Fibroblast of lung (primary cell): Measurements from ENCODE around the gene ATP6V0D1. TPM values are rescaled to one million over a fixed set of nuclear protein-coding genes. Genes with fewer than 3 reads are reported as not detected.
A peak's percentile ranks its signal among the peaks of the same experiment; 100 is the strongest.

Experiments used
- DNase-seq, 2 donors: peaks; one replicate each; pipeline versions ENCODE4 v3.0.0 to v3.0.0-alpha.2; 2010; ENCODE audit warnings: low read depth in 2 of 2
- H2AFZ ChIP-seq: 2 replicates; pipeline ENCODE4 v1.5.1; 2012; ENCODE audit warnings: low read length, control low read depth, inconsistent platforms
- H3K27ac ChIP-seq: 2 replicates; pipeline ENCODE4 v1.5.1; 2011; ENCODE audit warnings: low read length, control low read depth; ENCODE audit not compliant: insufficient read depth
- H3K27me3 ChIP-seq: 2 replicates; pipeline ENCODE4 v1.5.1; 2011; ENCODE audit warnings: mild to moderate bottlenecking, low read length; ENCODE audit not compliant: control insufficient read depth, insufficient read depth
- H3K36me3 ChIP-seq: 2 replicates; pipeline ENCODE4 v1.5.1; 2011; ENCODE audit warnings: low read length; ENCODE audit not compliant: control insufficient read depth, insufficient read depth
- H3K4me1 ChIP-seq: 2 replicates; pipeline ENCODE4 v1.5.1; 2011; ENCODE audit warnings: low read length; ENCODE audit not compliant: control insufficient read depth, insufficient read depth; ENCODE audit errors: extremely low read depth
- H3K4me2 ChIP-seq: 2 replicates; pipeline ENCODE4 v1.5.1; 2011; ENCODE audit warnings: low read length, control low read depth; ENCODE audit not compliant: insufficient read depth; ENCODE audit errors: extremely low read depth
- H3K4me3 ChIP-seq, 4 experiments: fragments of 200-600 bp in 1 of 4; sonication (generic) in 1 of 4; replicated peaks in 1 of 4; 2 replicates each; pipeline ENCODE4 v1.5.1; 2011 to 2016; ENCODE audit warnings: low read length in 4 of 4, low read depth in 3 of 4, mild to moderate bottlenecking in 3 of 4, control low read depth in 2 of 4, inconsistent platforms in 1 of 4, mixed read lengths in 1 of 4; ENCODE audit not compliant: insufficient read depth in 1 of 4; ENCODE audit errors: control extremely low read depth in 1 of 4
- H3K79me2 ChIP-seq: 2 replicates; pipeline ENCODE4 v1.5.1; 2012; ENCODE audit warnings: mild to moderate bottlenecking, low read length, inconsistent platforms; ENCODE audit not compliant: control insufficient read depth, insufficient read depth
- H3K9ac ChIP-seq: 2 replicates; pipeline ENCODE4 v1.5.1; 2011; ENCODE audit warnings: mild to moderate bottlenecking, low read length, control low read depth; ENCODE audit not compliant: insufficient read depth
- H3K9me3 ChIP-seq: 2 replicates; pipeline ENCODE4 v1.5.1; 2012; ENCODE audit warnings: low read depth, low read length; ENCODE audit not compliant: control insufficient read depth, insufficient read depth
- H4K20me1 ChIP-seq: 2 replicates; pipeline ENCODE4 v1.5.1; 2011; ENCODE audit warnings: low read length; ENCODE audit not compliant: control insufficient read depth, insufficient read depth; ENCODE audit errors: extremely low read depth
- CTCF ChIP-seq, 2 donors: IDR thresholded peaks in 1 of 2; conservative IDR thresholded peaks in 1 of 2; 1 replicate in 1 of 2; 2 replicates in 1 of 2; pipeline ENCODE4 v1.5.1; 2011 to 2012; ENCODE audit warnings: low read length in 2 of 2, control low read depth in 1 of 2, inconsistent platforms in 1 of 2, low read depth in 1 of 2, mild to moderate bottlenecking in 1 of 2
- EZH2 ChIP-seq: IDR thresholded peaks from 2 replicates; pipeline ENCODE4 v1.5.1; 2012; ENCODE audit warnings: low read length, control low read depth, mild to moderate bottlenecking; ENCODE audit errors: missing control alignments
- polyA plus RNA-seq, 2 donors: library from polyadenylated mRNA; depleted of rRNA in 1 of 2; stranded (reverse) in 1 of 2; unstranded in 1 of 2; fragments of >200 nt; gene quantifications; 2 replicates each; pipeline ENCODE4 v1.2.1, GENCODE V29; 2011 to 2012; ENCODE audit warnings: missing spikeins in 1 of 2
- total RNA-seq: library from RNA; depleted of rRNA; stranded (reverse); fragments of >200 nt; gene quantifications from 2 replicates; pipeline ENCODE4 v1.2.1, GENCODE V29; 2014

ATP6V0D1 gene
- total and polyA plus RNA-seq, 2 donors (not counting 1 experiment from before 2014, with no cell fraction given) = 91.2 to 183 TPM

- H3K4me2 ChIP-seq = no peak overlapping the region
- DNase-seq = no peak
- no peak overlapping the region for H2AFZ ChIP-seq
- no peaks in the 10 kb centered on the region for H3K9me3 ChIP-seq
- peaks cover 27% of the 10 kb centered on the region for H3K4me1 ChIP-seq
- no peak overlapping the region for H3K27ac ChIP-seq
- H3K36me3 ChIP-seq = peaks cover 10% of the 10 kb centered on the region
- H3K79me2 ChIP-seq = no peaks in the 10 kb centered on the region
- H3K4me3 ChIP-seq = no peak overlapping the region
- H3K27me3 ChIP-seq = no peaks in the 10 kb centered on the region
- peaks cover 4% of the 10 kb centered on the region for H4K20me1 ChIP-seq
- H3K9ac ChIP-seq = no peak overlapping the region
- no peak for TF ChIP-seq EZH2
- TF ChIP-seq CTCF (conservative IDR thresholded peaks at IDR 0.05 in 1 of 2, IDR thresholded peaks at IDR 0.05 in 1 of 2; ENCODE audit: low read depth in 1 of 2, low read length in 2 of 2) = no peak
Observed at GRCh38 chr16:67446968-67447507, 33.9 kb downstream of the ATP6V0D1 start.

GRCh38 chr16:67445913-67446907 lies 34.7 kb downstream of the ATP6V0D1 start:
- no peak overlapping the region for H3K9ac ChIP-seq

More at GRCh38 chr16:67445913-67446907, 34.7 kb downstream of the ATP6V0D1 start:
- Histone ChIP-seq H3K27me3 (no peaks in the 10 kb centered on the region), H3K36me3 (peaks cover 10% of the 10 kb centered on the region), H4K20me1 (peaks cover 4% of the 10 kb centered on the region), H3K4me3 (no peak overlapping the region), H2AFZ (no peak overlapping the region), H3K9me3 (no peaks in the 10 kb centered on the region), H3K4me2 (no peak overlapping the region), H3K27ac (no peak overlapping the region), H3K79me2 (no peaks in the 10 kb centered on the region), H3K4me1 (peaks cover 27% of the 10 kb centered on the region)
- TF ChIP-seq CTCF (conservative IDR thresholded peaks at IDR 0.05 in 1 of 2, IDR thresholded peaks at IDR 0.05 in 1 of 2; ENCODE audit: low read depth in 1 of 2, low read length in 2 of 2) (no peak), EZH2 (no peak)
- peak in 1 of 2 donors; percentile 48 for DNase-seq
